Heart left ventricle (tissue), 13 donors: ENCODE results near the gene OCIAD2.

ENCODE experiments used
- CTCF ChIP-seq, 12 donors: fragments of 200-600 bp; sonication (generic) in 4 of 12; IDR thresholded peaks; one replicate each; pipeline versions ENCODE4 v1.5.0 to v1.8.0; 2018 to 2022; ENCODE audit warnings: antibody characterized with exemption in 12 of 12, mild to moderate bottlenecking in 5 of 12
- POLR2A ChIP-seq, 2 donors: fragments of 450-650 bp; IDR thresholded peaks; one replicate each; pipeline ENCODE4 v1.6.1; 2017; ENCODE audit warnings: antibody characterized with exemption in 2 of 2, mild to moderate bottlenecking in 2 of 2, moderate library complexity in 2 of 2
- donor health status: ischemic (EF 13 %, LVEDD 7.1; RV severe dilation, severe dysfunction).
- donor health status: DM: no; HTN: yes; CAD: no.
- donor health status: DM: no; HTN: no; CAD: no.
- donor health status: ischemic (EF 25% LVEDD 6.9; RV normal size, moderate dysfunction).
- donor health status: ischemic (EF 25% LVEDD 5.7; RV mildly dilated, moderate dysfunction).
- donor health status: ischemic (EF 35%, LVEDD 5.7; RV mildly dilated, moderate dysfunction).
- donor health status: nonischemic (EF 11% LVEDD 7.7; RV severe dilation, severe dysfunction).
- donor health status: DM: yes; HTN: yes; CAD: no.
- donor health status: PGD.
- donor health status: ischemic (EF 29% LVEDD 5.4; RV normal size, mild dysfunction).
- donor health status: nonischemic (EF 23%, LVEDD 6.1; RV moderate dilation, normal function).

GRCh38 chr4:48898733-48899431 is 7.7 kb downstream of the OCIAD2 start:
- TF ChIP-seq POLR2A (IDR thresholded peaks at IDR 0.05), result no peak
- TF ChIP-seq CTCF (IDR thresholded peaks at IDR 0.05), result no peak
